Tibial nerve (tissue), 3 donors: ENCODE results near the gene CDPF1.

Source experiments
- CTCF ChIP-seq, 5 experiments: fragments of 200-600 bp in 3 of 5; fragments of 450-650 bp in 2 of 5; sonication (generic) in 3 of 5; IDR thresholded peaks; one replicate each; pipeline ENCODE4 v1.5.1; 2016 to 2019; ENCODE audit warnings: antibody characterized with exemption in 5 of 5, mild to moderate bottlenecking in 3 of 5, moderate library complexity in 2 of 5
- POLR2A ChIP-seq, 2 donors: fragments of 450-650 bp; IDR thresholded peaks; one replicate each; pipeline ENCODE4 v1.6.1; 2017; ENCODE audit warnings: antibody characterized with exemption in 2 of 2, mild to moderate bottlenecking in 2 of 2, moderate library complexity in 2 of 2

- TF ChIP-seq CTCF (IDR thresholded peaks at IDR 0.05) (no peak), POLR2A (IDR thresholded peaks at IDR 0.05) (no peak)
These were observed 30.1 kb upstream of the CDPF1 start for GRCh38 chr22:46280063-46280817.
